HG02970 (cell line): Measurements from ENCODE around the gene TRIM31.
"Not testable (repeated sequence)": the region's sequence is repeated elsewhere in the genome, so short reads cannot be mapped to it uniquely, and the experiment has no call there.

ENCODE experiments used
- ATAC-seq: cut with Tn5 transposase; IDR thresholded peaks from one replicate; pipeline ENCODE4 v1.9.1; 2021; ENCODE audit warnings: mild to moderate bottlenecking, moderate library complexity, moderate number of reproducible peaks; ENCODE audit not compliant: unreplicated experiment, low FRiP score

The TRIM31 gene

DNA sequence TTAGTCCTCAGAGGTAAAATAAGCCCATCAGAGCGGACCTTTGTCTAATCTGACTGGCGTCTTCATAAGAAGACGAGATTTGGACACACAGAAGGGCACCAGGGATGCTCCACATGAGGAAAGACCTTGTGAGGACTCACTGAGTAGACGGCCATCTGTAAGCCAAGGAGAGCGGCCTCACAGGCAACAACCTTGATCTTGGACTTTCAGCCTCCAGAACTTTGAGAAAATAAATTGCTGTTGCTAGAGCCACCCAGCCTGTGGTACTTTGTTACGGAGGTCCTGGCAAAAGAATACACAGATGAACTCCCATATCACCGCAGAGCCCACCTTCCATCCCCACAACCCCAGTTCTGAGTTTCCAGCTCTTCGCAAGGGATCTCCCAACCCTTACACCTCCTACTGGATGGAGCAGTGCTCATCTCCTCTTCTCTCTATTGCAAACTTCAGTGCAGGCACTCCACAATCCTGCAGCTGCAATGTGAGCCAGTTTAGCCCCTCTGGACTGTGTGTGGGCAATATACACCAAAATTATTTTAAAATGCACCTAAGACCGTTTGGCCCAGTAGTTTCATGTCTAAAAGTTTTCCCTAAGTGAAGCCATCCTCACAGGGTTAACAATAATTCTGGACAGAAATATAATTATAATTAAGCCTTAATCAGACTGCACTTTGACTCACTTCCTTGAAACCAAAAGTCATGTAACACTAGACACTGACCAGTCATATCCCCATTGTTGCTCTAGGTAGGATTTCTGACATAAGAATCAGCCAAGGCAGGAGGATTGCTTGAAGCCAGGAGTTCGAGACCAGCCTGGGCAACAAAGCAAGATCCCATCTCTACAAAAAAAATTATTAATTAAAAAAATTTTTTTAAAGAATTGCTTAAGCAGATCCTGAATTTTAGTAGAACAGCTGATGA lies 8.8 kb upstream of the TRIM31 start:
- ATAC-seq, result no peak

DNA sequence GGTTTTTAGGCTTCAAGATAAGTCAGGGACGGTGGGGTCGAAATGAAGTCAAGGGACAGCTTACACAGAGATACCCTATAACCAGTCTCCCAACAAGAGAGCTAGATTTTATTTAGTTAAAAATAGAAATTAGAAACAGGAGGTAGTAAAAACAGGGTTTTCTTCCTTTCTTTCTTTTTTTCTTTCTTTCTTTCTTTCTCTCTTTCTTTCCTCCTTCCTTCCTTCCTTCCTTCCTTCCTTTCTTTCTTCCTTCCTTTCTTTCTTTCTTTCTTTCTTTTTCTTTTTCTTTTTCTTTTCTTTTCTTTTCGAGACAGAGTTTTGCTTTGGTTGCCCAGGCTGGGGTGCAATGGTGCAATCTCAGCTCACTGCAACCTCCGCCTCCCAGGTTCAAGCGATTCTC lies 5.8 kb upstream of the TRIM31 start:
- not testable (repeated sequence) for ATAC-seq

GRCh38 chr6:30116724-30117123 lies 3.8 kb upstream of the TRIM31 start:
- ATAC-seq, result no peak

- ATAC-seq, result no peak
Measured at GRCh38 chr6:30113841-30114240, 951 bp upstream of the TRIM31 start.

DNA sequence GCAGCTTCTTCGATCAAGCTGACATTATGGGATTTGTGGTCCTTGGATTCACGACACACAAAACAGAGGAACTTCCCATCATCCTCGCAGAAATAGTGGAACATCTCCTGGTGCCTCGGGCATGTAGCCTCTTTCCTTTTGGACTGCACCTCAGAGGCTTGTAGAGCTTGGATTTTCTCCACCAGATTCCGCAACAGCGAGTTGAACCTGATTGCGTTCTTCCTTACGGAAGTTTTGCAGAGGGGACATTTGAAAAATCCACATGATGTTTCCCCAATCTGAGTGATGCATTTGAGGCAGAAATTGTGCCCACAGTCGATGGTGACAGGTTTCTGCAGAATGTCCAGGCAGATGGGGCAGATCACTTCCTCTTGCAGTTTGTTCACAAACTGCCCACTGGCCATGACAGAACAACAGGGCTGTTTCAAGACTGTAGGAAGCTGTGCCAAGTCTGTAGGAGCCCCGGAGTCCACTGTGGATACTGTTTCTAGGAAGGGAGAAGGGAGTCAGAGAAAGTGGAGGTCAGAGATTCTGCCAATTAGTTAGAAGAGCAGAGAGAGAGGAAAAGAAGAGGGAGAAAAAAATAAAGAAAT lies 392 bp downstream of the TRIM31 start:
- ATAC-seq, result no peak

GRCh38 chr6:30111266-30111856 lies 1.5 kb downstream of the TRIM31 start:
- ATAC-seq, result no peak

DNA sequence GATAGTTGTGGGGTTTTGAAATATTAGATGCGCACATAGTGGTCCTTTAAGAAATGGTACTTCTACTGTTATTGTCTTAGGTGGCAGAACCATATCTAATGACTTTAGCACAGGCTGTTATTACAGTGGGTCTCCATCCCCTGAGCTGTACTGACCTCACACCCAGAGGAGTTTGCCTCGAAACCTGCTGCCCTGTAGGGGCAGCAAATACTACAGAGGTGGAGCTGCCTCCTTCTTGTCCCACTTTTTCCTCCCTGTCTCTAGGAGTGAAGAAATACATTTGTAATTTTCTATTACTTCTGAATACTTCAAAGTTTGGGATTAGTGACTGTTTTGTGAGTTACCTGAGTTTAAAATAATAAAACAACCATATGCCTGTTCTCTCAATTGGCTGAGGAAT lies 8.2 kb downstream of the TRIM31 start:
- ATAC-seq, result no peak

- ATAC-seq, result no peak
Measured at GRCh38 chr6:30103872-30104179, 9.1 kb downstream of the TRIM31 start.

GRCh38 chr6:30102970-30103871 lies 9.7 kb downstream of the TRIM31 start:
- peak; percentile 49 for ATAC-seq

- no peak for ATAC-seq
Measured at GRCh38 chr6:30102414-30102969, 10.4 kb downstream of the TRIM31 start.

- no peak for ATAC-seq
Measured at GRCh38 chr6:30101444-30102413, 11.2 kb downstream of the TRIM31 start.

DNA sequence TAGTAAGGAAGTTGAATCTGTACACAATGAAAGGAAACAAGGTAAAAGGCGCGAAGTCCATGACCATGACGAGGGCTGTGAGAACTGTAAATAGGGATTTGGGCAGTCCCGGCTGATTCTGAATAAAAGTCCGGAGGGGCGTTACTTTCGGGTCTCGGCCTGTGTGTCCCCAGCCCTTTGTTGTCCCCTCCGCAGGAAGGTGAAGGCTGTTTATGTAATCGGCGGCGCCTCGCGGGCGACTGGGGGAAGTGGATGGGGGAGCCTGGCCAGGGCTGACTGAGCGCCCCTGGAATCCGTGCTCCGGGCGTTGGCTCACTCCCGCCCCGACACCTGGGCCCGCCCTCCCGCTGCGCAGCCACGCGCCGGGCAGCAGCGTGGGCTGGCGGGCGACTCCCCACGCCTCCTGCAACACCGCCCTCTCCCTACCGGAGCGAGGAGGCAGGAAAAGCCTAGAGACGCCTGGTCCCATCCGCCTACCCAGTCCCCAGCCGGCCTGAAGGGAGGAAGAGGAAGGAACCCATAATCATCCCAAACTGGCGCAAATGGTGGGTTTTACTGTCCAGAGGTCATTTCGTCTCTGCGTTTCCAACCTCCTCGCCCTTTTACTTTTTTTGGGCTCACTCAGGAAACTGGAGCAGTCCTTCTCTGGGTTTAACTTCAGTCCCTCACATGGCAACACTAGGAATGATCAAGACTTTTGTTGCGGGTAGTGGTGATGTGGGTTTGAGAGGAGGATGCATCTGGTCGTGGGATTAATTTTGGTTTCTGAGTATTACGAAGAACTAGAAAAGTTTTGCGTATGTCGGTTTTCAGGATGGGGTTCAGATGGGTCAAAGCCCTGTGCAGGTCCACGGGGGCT lies 12.1 kb downstream of the TRIM31 start:
- no peak for ATAC-seq

DNA sequence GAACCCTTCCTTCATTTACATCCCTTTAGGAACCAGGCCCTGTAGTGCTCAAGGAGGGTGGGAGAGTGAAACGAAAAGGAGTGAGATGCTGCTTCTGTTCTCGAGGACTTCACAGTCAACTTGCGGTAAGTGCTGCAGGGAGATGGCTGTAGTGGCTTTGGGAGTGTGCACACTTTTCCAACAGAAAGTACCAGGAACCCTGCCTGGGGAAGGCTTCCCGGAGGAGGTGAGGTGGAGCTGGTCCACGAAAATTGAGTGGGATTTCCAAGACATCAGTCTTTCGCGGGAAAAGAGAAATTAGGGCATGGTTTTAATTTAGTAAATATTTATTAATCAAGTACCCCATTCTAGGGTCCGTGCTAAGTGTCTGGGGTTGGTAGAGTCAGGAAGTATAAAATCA lies 12.7 kb downstream of the TRIM31 start:
- no peak for ATAC-seq

DNA sequence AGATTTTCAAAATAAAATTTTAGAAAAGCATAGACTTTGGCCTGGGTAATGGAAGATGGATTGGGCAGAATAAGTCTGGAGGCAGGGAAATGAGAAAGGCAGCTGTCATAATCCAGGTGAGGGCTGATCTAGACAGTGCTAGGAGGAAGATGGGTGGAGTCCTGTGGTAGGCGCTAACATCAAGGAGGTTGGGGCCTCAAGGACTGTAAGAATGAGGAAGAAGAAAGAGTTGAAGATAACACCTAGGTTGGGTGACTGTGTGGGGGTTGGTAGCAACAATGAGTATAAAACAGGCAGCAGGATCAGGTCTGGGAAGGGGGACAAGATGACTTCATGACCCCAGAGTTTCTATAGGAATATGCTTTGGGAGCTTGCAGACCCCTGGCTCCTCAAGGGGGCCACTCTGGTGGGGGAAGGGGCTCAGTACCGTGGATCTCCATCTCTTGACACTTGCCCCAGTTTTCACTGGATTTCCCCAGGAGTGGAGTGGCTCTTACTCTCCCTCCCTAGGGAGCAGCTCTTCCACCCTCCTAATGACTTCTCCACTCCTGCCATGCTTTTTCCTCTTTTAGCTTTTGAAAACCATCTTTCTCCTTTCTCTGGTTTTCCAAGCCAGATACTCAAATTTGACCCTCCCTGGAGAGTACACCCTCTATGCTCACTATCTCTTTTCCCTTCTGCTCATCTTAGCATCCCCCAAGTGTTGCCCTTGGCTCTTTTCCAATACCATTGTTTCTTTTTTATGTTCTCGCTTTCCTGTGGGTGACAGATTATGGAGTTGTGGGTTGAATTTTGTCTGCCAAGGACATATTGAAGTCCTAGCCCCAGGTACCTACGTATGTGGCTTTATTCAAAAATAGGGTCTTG lies 14.8 kb downstream of the TRIM31 start:
- ATAC-seq, result no peak

GRCh38 chr6:30096829-30097228 lies 16.1 kb downstream of the TRIM31 start:
- ATAC-seq, result no peak

GRCh38 chr6:30093951-30094661 lies 18.8 kb downstream of the TRIM31 start:
- no peak for ATAC-seq
